ENCODE measurements around the gene TRAPPC8. TPM values are rescaled to one million over a fixed set of nuclear protein-coding genes. Genes with fewer than 3 reads are reported as not detected.
A peak's percentile ranks its signal among the peaks of the same experiment; 100 is the strongest.

TRAPPC8 gene
- total and polyA plus RNA-seq, 2 of the 13 experiments (the other 11 are each of a cell fraction or from before 2014, with no cell fraction given) = 34.6 to 50.8 TPM

GRCh38 chr18:31990823-31991222, 47.9 kb upstream of the TRAPPC8 start:
- intact Hi-C loops (cut with micrococcal nuclease; ENCODE audit: unreplicated experiment) (no loop called here), in situ Hi-C loops (cut with HindIII; ENCODE audit: extremely low pct_ligation_motif_present, low pct_unique_long_range_greater_than_20kb) (no loop called here)
- Histone ChIP-seq H4K20me1 (ENCODE audit: insufficient read depth, low read length) (no peaks in the 10 kb centered on the region), H3K4me1 (ENCODE audit: insufficient read depth, low read length) (peaks cover 6% of the 10 kb centered on the region; the same call in 1 of the 2 replicates), H3K4me3 (replicated peaks in 1 of 3; ENCODE audit: insufficient read depth in 1 of 3, low read depth in 2 of 3, low read length in 3 of 3) (no peak overlapping the region), H2AFZ (ENCODE audit: low read length) (no peak overlapping the region), H3K9me3 (ENCODE audit: low read length) (no peaks in the 10 kb centered on the region), H3K4me2 (ENCODE audit: low read depth, low read length) (no peak overlapping the region), H3K27me3 (ENCODE audit: control insufficient read depth in 1 of 2, insufficient read depth in 2 of 2, low read length in 2 of 2) (peaks cover 3 to 5% of the 10 kb centered on the region in 2 experiments; a peak in 2 of 5 replicates), H3K79me2 (ENCODE audit: insufficient read depth, low read length) (no peaks in the 10 kb centered on the region), H3K36me3 (replicated peaks in 1 of 2; ENCODE audit: control insufficient read depth in 1 of 2, insufficient read depth in 2 of 2, low read length in 2 of 2) (no peaks in the 10 kb centered on the region), H3K9ac (ENCODE audit: insufficient read depth, low read depth, low read length) (no peak overlapping the region), H3K27ac (ENCODE audit: extremely low read length, insufficient read depth, low read length) (no peak overlapping the region)
- BruUV-seq (replicated peaks) = no TSS peak
- TF ChIP-seq ERF (CRISPR knock-in tag; IDR thresholded peaks at IDR 0.05) = no peak
- no peak for TF ChIP-seq MEIS1 (CRISPR knock-in tag; IDR thresholded peaks at IDR 0.05; ENCODE audit: borderline replicate concordance)
- no peak for TF ChIP-seq MAF1 (CRISPR knock-in tag; IDR thresholded peaks at IDR 0.05; ENCODE audit: borderline replicate concordance)
- no peak for TF ChIP-seq ZNF18 (CRISPR knock-in tag; IDR thresholded peaks at IDR 0.05; ENCODE audit: insufficient replicate concordance)
- 35% methylated on average over 2 of the region's 2 CpGs for WGBS (ENCODE audit: low lambda C conversion rate)
- ATAC-seq = no peak
- DNase-seq (ENCODE audit: low spot score) = no peak
- ChIA-PET CTCF (ENCODE audit: low intra/inter-chr PET ratio, low total read pairs) (no interaction called here), POLR2A (no interaction called here)
- no peak for FAIRE-seq

GRCh38 chr18:31983976-31984375, 41.0 kb upstream of the TRAPPC8 start:
- H3K79me2 ChIP-seq (ENCODE audit: insufficient read depth, low read length) = no peaks in the 10 kb centered on the region
- intact Hi-C loops (cut with micrococcal nuclease; ENCODE audit: unreplicated experiment) = no loop called here
- no peak overlapping the region for H3K4me2 ChIP-seq (ENCODE audit: low read depth, low read length)
- CTCF ChIA-PET (ENCODE audit: low intra/inter-chr PET ratio, low total read pairs) = no interaction called here
- peaks cover 19% of the 10 kb centered on the region for H3K4me1 ChIP-seq (ENCODE audit: insufficient read depth, low read length)
- POLR2A ChIA-PET = no interaction called here
- no peak overlapping the region for H3K9ac ChIP-seq (ENCODE audit: insufficient read depth, low read depth, low read length)
- no TSS peak for BruUV-seq (replicated peaks)
- in situ Hi-C loops (cut with HindIII; ENCODE audit: extremely low pct_ligation_motif_present, low pct_unique_long_range_greater_than_20kb) = no loop called here
- DNase-seq (ENCODE audit: low spot score) (no peak), ATAC-seq (no peak), FAIRE-seq (no peak)
- no peak overlapping the region for H2AFZ ChIP-seq (ENCODE audit: low read length)
- no peak overlapping the region for H3K27ac ChIP-seq (ENCODE audit: extremely low read length, insufficient read depth, low read length)
- H4K20me1 ChIP-seq (ENCODE audit: insufficient read depth, low read length) = no peaks in the 10 kb centered on the region
- WGBS (ENCODE audit: low lambda C conversion rate) = 41% methylated on average over 5 of the region's 5 CpGs
- H3K36me3 ChIP-seq (replicated peaks in 1 of 2; ENCODE audit: control insufficient read depth in 1 of 2, insufficient read depth in 2 of 2, low read length in 2 of 2) = no peaks in the 10 kb centered on the region
- H3K9me3 ChIP-seq (ENCODE audit: low read length) = peaks cover 1% of the 10 kb centered on the region; the same call in 1 of the 2 replicates
- no peaks in the 10 kb centered on the region for H3K27me3 ChIP-seq (ENCODE audit: control insufficient read depth in 1 of 2, insufficient read depth in 2 of 2, low read length in 2 of 2)
- no peak overlapping the region for H3K4me3 ChIP-seq (replicated peaks in 1 of 3; ENCODE audit: insufficient read depth in 1 of 3, low read depth in 2 of 3, low read length in 3 of 3)
- peak; percentile 69 for TF ChIP-seq ZNF770 (CRISPR knock-in tag; IDR thresholded peaks at IDR 0.05)
- TF ChIP-seq ZNF484 (CRISPR knock-in tag; IDR thresholded peaks at IDR 0.05; ENCODE audit: borderline replicate concordance, low read depth) = no peak
- no peak for TF ChIP-seq ZFYVE20 (CRISPR knock-in tag; IDR thresholded peaks at IDR 0.05; ENCODE audit: borderline replicate concordance, low read depth)
- TF ChIP-seq NCOR1 (IDR thresholded peaks at IDR 0.05; ENCODE audit: borderline replicate concordance, low read length) = no peak
- TF ChIP-seq SIX4 (CRISPR knock-in tag; IDR thresholded peaks at IDR 0.05) = no peak
